SK-N-SH (cell line): ENCODE results near the gene RSPH10B. TPM values are rescaled to one million over a fixed set of nuclear protein-coding genes. Genes with fewer than 3 reads are reported as not detected.
A peak's percentile ranks its signal among the peaks of the same experiment; 100 is the strongest.

Experiments used
- CTCF ChIA-PET: fragments of 300-600, 350-600 bp; formaldehyde crosslinking; extraction: SDS; loops from one replicate; lab custom pipeline; 2021; lab: Yijun Ruan, JAX
- POLR2A ChIA-PET: fragments of 350-600 bp; sonication (Branson Sonifier 250); formaldehyde crosslinking; extraction: SDS; loops from one replicate; lab custom pipeline; 2020; ENCODE audit warnings: antibody characterized with exemption, inconsistent platforms; lab: Yijun Ruan, JAX
- DNase-seq: peaks from one replicate; pipeline ENCODE4 v3.0.0; 2012
- H2AFZ ChIP-seq: fragments of 200-600 bp; sonication (generic); 2 replicates; pipeline ENCODE4 v1.8.1; 2016; ENCODE audit warnings: antibody characterized with exemption, mild to moderate bottlenecking, low read depth
- H3F3A ChIP-seq: fragments of 200-600 bp; sonication (generic); replicated peaks from 2 replicates; pipeline ENCODE3; 2016; ENCODE audit warnings: antibody characterized with exemption, mild to moderate bottlenecking; ENCODE audit not compliant: insufficient read depth
- H3K27ac ChIP-seq, 2 experiments: fragments of 200-500 bp in 1 of 2; fragments of 200-600 bp in 1 of 2; sonication (Bioruptor generic) in 1 of 2; sonication (generic), shearing (Covaris generic) in 1 of 2; 2 replicates each; pipeline versions ENCODE4 v1.5.1 to v1.6.1; 2014 to 2016; ENCODE audit warnings: low read depth in 2 of 2, inconsistent platforms in 1 of 2, low read length in 1 of 2, mild to moderate bottlenecking in 1 of 2, mixed read lengths in 1 of 2
- H3K27me3 ChIP-seq: fragments of 200-600 bp; sonication (generic), shearing (Covaris generic); 2 replicates; pipeline ENCODE4 v1.6.1; 2016; ENCODE audit warnings: mixed run types; ENCODE audit not compliant: insufficient read depth
- H3K36me3 ChIP-seq, 2 experiments: fragments of 200-500 bp in 1 of 2; fragments of 200-600 bp in 1 of 2; sonication (Bioruptor generic) in 1 of 2; sonication (generic) in 1 of 2; replicated peaks in 1 of 2; 2 replicates each; pipeline versions ENCODE3 to v1.5.1; 2014 to 2016; ENCODE audit warnings: low read length in 1 of 2, mild to moderate bottlenecking in 1 of 2; ENCODE audit not compliant: insufficient read depth in 2 of 2, control insufficient read depth in 1 of 2
- H3K4me1 ChIP-seq, 2 experiments: fragments of 200-500 bp in 1 of 2; fragments of 200-600 bp in 1 of 2; sonication (Bioruptor generic) in 1 of 2; sonication (generic), shearing (Covaris generic) in 1 of 2; 2 replicates each; pipeline versions ENCODE4 v1.5.1 to v1.6.1; 2014 to 2016; ENCODE audit warnings: low read depth in 1 of 2, low read length in 1 of 2, mixed run types in 1 of 2; ENCODE audit not compliant: insufficient read depth in 2 of 2, control insufficient read depth in 1 of 2
- H3K4me2 ChIP-seq: fragments of 200-600 bp; sonication (generic), shearing (Covaris generic); 2 replicates; pipeline ENCODE4 v1.6.1; 2017; ENCODE audit warnings: mixed run types
- H3K4me3 ChIP-seq, 2 experiments: fragments of 200-500 bp in 1 of 2; fragments of 200-600 bp in 1 of 2; sonication (Bioruptor generic) in 1 of 2; sonication (generic), shearing (Covaris generic) in 1 of 2; 2 replicates each; pipeline versions ENCODE4 v1.5.1 to v1.8.1; 2014 to 2016; ENCODE audit warnings: low read depth in 2 of 2, inconsistent platforms in 1 of 2, low read length in 1 of 2, mild to moderate bottlenecking in 1 of 2, mixed read lengths in 1 of 2, moderate library complexity in 1 of 2
- H3K79me2 ChIP-seq: fragments of 200-600 bp; sonication (generic); 2 replicates; pipeline ENCODE4 v1.8.1; 2017; ENCODE audit warnings: mild to moderate bottlenecking; ENCODE audit not compliant: insufficient read depth
- H3K9ac ChIP-seq: fragments of 200-600 bp; sonication (generic); 2 replicates; pipeline ENCODE4 v1.6.1; 2017; ENCODE audit warnings: mixed run types
- H3K9me2 ChIP-seq: fragments of 200-600 bp; sonication (generic); 2 replicates; pipeline ENCODE4 v1.6.1; 2017; ENCODE audit warnings: mixed run types
- H3K9me3 ChIP-seq: fragments of 200-600 bp; sonication (generic); 2 replicates; pipeline ENCODE4 v1.6.1; 2017; ENCODE audit warnings: mixed run types, mild to moderate bottlenecking, moderate library complexity
- H4K20me1 ChIP-seq: fragments of 200-600 bp; sonication (generic); 2 replicates; pipeline ENCODE4 v1.6.1; 2017; ENCODE audit warnings: mild to moderate bottlenecking, mixed run types; ENCODE audit not compliant: insufficient read depth
- CTCF ChIP-seq: fragments of 200-600 bp; sonication (generic); IDR thresholded peaks from 2 replicates; pipeline ENCODE4 v1.6.1; 2017; ENCODE audit warnings: antibody characterized with exemption, mild to moderate bottlenecking, moderate library complexity
- GABPA ChIP-seq: IDR thresholded peaks from 2 replicates; pipeline ENCODE4 v1.4.0; 2012; ENCODE audit warnings: low read depth, mild to moderate bottlenecking
- MXI1 ChIP-seq: IDR thresholded peaks from 2 replicates; pipeline ENCODE4 v1.6.1; 2012; ENCODE audit warnings: mild to moderate bottlenecking, low read depth, low read length, improper control_type of control experiment
- NRF1 ChIP-seq: IDR thresholded peaks from 2 replicates; pipeline ENCODE4 v1.6.1; 2012; ENCODE audit warnings: low read depth, mild to moderate bottlenecking, low read length
- RAD21 ChIP-seq: IDR thresholded peaks from 2 replicates; pipeline ENCODE4 v1.6.1; 2012; ENCODE audit warnings: mild to moderate bottlenecking, low read length
- REST ChIP-seq: IDR thresholded peaks from 2 replicates; pipeline ENCODE4 v1.6.1; 2012; ENCODE audit warnings: mild to moderate bottlenecking, low read depth, low read length, moderate library complexity
- RFX5 ChIP-seq: IDR thresholded peaks from 2 replicates; pipeline ENCODE4 v1.6.1; 2012; ENCODE audit warnings: mild to moderate bottlenecking, improper control_type of control experiment, low read length
- USF2 ChIP-seq: fragments of 150-350 bp; IDR thresholded peaks from 2 replicates; pipeline ENCODE4 v1.6.1; 2017; ENCODE audit warnings: antibody characterized with exemption, low read length, low read depth, borderline replicate concordance
- WGBS: methylation state at CpG from one replicate; pipeline ENCODE4 v1.1.6; 2017; ENCODE audit warnings: low lambda C conversion rate; 5-methylcytosine and 5-hydroxymethylcytosine counted together
- polyA plus RNA-seq, 3 experiments: library from polyadenylated mRNA; depleted of rRNA; stranded (reverse); fragments of >200 nt; gene quantifications; 2 replicates each; pipeline ENCODE4 v1.2.3, GENCODE V29; 2012

Gene RSPH10B
- polyA plus RNA-seq, 1 of the 3 experiments (the other 2 are of a cell fraction) = not detected

DNA sequence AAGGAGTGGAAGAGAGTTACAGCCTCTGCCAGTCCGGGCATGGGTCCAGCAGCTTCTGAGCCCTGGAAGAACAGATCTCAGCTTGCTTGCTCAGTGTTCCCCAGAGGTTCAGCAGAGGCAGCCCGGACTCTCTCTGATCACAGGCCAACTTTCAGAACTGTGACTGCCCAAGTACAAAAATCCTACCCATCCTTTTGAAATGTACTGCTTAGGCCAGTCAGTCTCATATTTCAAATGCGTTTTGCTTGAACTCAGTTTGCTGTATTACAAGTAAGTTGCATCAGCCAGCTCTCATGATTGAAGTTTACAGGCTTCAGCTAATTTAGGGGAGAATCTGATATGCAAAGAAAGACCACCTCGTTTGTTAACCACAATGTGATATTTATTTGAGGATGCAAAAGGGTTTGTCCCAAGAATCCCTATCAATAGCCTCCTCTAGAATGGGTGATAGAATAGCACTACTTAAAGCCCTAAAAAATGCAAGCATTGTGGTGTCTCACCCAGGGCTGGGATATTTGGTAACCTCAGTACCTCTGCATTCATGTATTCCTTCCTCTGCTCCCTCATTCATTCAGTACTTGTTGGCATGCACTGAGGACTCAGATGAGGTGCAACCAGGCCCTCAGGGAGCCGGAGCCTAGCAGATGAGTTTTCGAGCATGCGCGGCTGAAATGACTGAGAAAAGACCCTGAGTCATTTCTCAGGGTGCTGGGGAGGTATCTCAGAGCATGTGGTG lies 45.6 kb upstream of the RSPH10B start:
- peaks cover 37 to 76% of the 10 kb centered on the region in 2 experiments for H3K36me3 ChIP-seq
- no peak for DNase-seq
- H3K9ac ChIP-seq = no peak overlapping the region
- H3F3A ChIP-seq = peaks cover 4% of the 10 kb centered on the region
- no peak for TF ChIP-seq GABPA
- no peak for TF ChIP-seq USF2
- TF ChIP-seq REST = no peak
- TF ChIP-seq NRF1 = no peak
- TF ChIP-seq RFX5 = no peak
- no peak for TF ChIP-seq RAD21
- TF ChIP-seq MXI1 = no peak
- TF ChIP-seq CTCF = no peak
- no peaks in the 10 kb centered on the region for H3K27me3 ChIP-seq
- H3K9me2 ChIP-seq = no peaks in the 10 kb centered on the region
- 85% methylated on average over 8 of the region's 8 CpGs for WGBS
- H3K27ac ChIP-seq = peak overlapping the region in 1 of 2 experiments; percentile 73; a peak in 2 of 4 replicates
- no peak overlapping the region for H3K4me3 ChIP-seq
- H3K4me1 ChIP-seq = peaks cover 0 to 14% of the 10 kb centered on the region in 2 experiments; a peak in 3 of 4 replicates
- H2AFZ ChIP-seq = no peak overlapping the region
- H4K20me1 ChIP-seq = no peaks in the 10 kb centered on the region
- H3K4me2 ChIP-seq = peak overlapping the region; percentile 28; the same call in 1 of the 2 replicates
- H3K9me3 ChIP-seq = no peaks in the 10 kb centered on the region
- peaks cover 65% of the 10 kb centered on the region for H3K79me2 ChIP-seq
- ChIA-PET POLR2A (interaction anchor here (0.9 kb wide), 1 partner anchor 8 kb away, joined by 3 read pairs; no protein-coding TSS in a partner anchor), CTCF (interaction anchor here (0.9 to 2.0 kb wide), 4 partner anchors 11 to 333 kb away, joined by 3 to 8 read pairs (median 4); no protein-coding TSS in a partner anchor)
